ENCODE measurements around the gene CST11. TPM values are rescaled to one million over a fixed set of nuclear protein-coding genes. Genes with fewer than 3 reads are reported as not detected.

CST11 gene
- total and polyA plus RNA-seq, 4 donors = not detected

- TF ChIP-seq NR2F2 (IDR thresholded peaks at IDR 0.05) (no peak), RXRA (IDR thresholded peaks at IDR 0.05) (no peak), FOXA2 (IDR thresholded peaks at IDR 0.05) (no peak)
These were observed 4.2 kb upstream of the CST11 start (continued) for GRCh38 chr20:23456873-23457272.

- no peak overlapping the region for H3K27ac ChIP-seq (ENCODE audit: low read depth in 1 of 2, low read length in 2 of 2)
- TF ChIP-seq, protein P1, sequence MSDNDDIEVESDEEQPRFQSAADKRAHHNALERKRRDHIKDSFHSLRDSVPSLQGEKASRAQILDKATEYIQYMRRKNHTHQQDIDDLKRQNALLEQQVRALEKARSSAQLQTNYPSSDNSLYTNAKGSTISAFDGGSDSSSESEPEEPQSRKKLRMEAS (IDR thresholded peaks at IDR 0.05) = no peak
- TF ChIP-seq JUND (IDR thresholded peaks at IDR 0.05) (no peak), FOXA2 (IDR thresholded peaks at IDR 0.05) (no peak), GABPA (IDR thresholded peaks at IDR 0.05 in 1 of 2, conservative IDR thresholded peaks at IDR 0.05 in 1 of 2) (no peak), SP1 (IDR thresholded peaks at IDR 0.05) (no peak), YY1 (IDR thresholded peaks at IDR 0.05) (no peak), ZBTB33 (IDR thresholded peaks at IDR 0.05) (no peak), EGR1 (IDR thresholded peaks at IDR 0.05; ENCODE audit: low read depth in 2 of 2) (no peak), ATF3 (IDR thresholded peaks at IDR 0.05) (no peak)
These were observed 3.7 kb upstream of the CST11 start for GRCh38 chr20:23456409-23456808.

DNA sequence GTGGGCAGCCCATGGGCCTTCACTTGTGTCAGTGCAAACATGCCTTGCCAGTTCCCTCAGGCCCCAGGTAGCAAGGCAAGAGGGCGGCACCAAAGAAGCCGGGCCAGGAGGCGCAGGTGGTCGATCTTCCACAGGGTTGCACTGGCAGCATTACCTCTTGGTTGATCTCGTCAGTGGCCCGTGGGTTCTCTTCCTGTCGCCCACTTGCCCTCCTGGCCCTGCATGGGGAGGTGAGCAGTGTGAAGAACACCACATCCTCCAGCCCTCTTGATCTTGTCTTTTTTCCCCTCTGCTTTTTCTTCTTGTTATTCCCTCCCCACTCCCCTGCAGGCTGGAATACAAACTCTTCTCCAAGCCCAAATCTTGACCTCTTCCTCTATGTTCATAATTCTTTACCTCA is 3.0 kb upstream of the CST11 start:
- DNase-seq (ENCODE audit: low spot score) = no peak
- WGBS = 94% methylated on average over 7 of the region's 7 CpGs
- H3K27ac ChIP-seq (ENCODE audit: low read depth in 1 of 2, low read length in 2 of 2) = no peak overlapping the region
- H3K27me3 ChIP-seq (ENCODE audit: control insufficient read depth in 4 of 4, insufficient read depth in 4 of 4, low read length in 3 of 4) = peaks cover 0 to 3% (median 0%) of the 10 kb centered on the region in 4 donors
- no peaks in the 10 kb centered on the region for H3K9me3 ChIP-seq (ENCODE audit: control insufficient read depth in 4 of 4, low read length in 3 of 4)
- no peaks in the 10 kb centered on the region for H3K36me3 ChIP-seq (ENCODE audit: control insufficient read depth in 4 of 4, insufficient read depth in 3 of 4, low read depth in 1 of 4, low read length in 3 of 4)
- no peak overlapping the region for H3K9ac ChIP-seq (ENCODE audit: low read depth in 1 of 2, low read length in 2 of 2)
- no peak for TF ChIP-seq ATF3 (IDR thresholded peaks at IDR 0.05)
- no peak for TF ChIP-seq FOXA1 (IDR thresholded peaks at IDR 0.05)
- TF ChIP-seq TAF1 (conservative IDR thresholded peaks at IDR 0.05) = no peak
- no peak for TF ChIP-seq JUND (IDR thresholded peaks at IDR 0.05)
- TF ChIP-seq RAD21 (IDR thresholded peaks at IDR 0.05) = no peak
- TF ChIP-seq GABPA (IDR thresholded peaks at IDR 0.05 in 1 of 2, conservative IDR thresholded peaks at IDR 0.05 in 1 of 2) = no peak
- no peak for TF ChIP-seq CTCF (IDR thresholded peaks at IDR 0.05; ENCODE audit: low read depth, low read length, missing input control)
- TF ChIP-seq, protein P2, sequence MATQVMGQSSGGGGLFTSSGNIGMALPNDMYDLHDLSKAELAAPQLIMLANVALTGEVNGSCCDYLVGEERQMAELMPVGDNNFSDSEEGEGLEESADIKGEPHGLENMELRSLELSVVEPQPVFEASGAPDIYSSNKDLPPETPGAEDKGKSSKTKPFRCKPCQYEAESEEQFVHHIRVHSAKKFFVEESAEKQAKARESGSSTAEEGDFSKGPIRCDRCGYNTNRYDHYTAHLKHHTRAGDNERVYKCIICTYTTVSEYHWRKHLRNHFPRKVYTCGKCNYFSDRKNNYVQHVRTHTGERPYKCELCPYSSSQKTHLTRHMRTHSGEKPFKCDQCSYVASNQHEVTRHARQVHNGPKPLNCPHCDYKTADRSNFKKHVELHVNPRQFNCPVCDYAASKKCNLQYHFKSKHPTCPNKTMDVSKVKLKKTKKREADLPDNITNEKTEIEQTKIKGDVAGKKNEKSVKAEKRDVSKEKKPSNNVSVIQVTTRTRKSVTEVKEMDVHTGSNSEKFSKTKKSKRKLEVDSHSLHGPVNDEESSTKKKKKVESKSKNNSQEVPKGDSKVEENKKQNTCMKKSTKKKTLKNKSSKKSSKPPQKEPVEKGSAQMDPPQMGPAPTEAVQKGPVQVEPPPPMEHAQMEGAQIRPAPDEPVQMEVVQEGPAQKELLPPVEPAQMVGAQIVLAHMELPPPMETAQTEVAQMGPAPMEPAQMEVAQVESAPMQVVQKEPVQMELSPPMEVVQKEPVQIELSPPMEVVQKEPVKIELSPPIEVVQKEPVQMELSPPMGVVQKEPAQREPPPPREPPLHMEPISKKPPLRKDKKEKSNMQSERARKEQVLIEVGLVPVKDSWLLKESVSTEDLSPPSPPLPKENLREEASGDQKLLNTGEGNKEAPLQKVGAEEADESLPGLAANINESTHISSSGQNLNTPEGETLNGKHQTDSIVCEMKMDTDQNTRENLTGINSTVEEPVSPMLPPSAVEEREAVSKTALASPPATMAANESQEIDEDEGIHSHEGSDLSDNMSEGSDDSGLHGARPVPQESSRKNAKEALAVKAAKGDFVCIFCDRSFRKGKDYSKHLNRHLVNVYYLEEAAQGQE (IDR thresholded peaks at IDR 0.05) = no peak
- H3K4me3 ChIP-seq (ENCODE audit: low read depth in 1 of 3, low read length in 3 of 3) = no peak overlapping the region
- no peaks in the 10 kb centered on the region for H3K4me1 ChIP-seq (ENCODE audit: control insufficient read depth in 4 of 4, insufficient read depth in 4 of 4, low read length in 3 of 4)

More at GRCh38 chr20:23456409-23456808, 3.7 kb upstream of the CST11 start:
- Histone ChIP-seq H3K36me3 (ENCODE audit: control insufficient read depth in 4 of 4, insufficient read depth in 3 of 4, low read depth in 1 of 4, low read length in 3 of 4) (no peaks in the 10 kb centered on the region), H3K9ac (ENCODE audit: low read depth in 1 of 2, low read length in 2 of 2) (no peak overlapping the region), H3K9me3 (ENCODE audit: control insufficient read depth in 4 of 4, low read length in 3 of 4) (no peaks in the 10 kb centered on the region), H3K4me1 (ENCODE audit: control insufficient read depth in 4 of 4, insufficient read depth in 4 of 4, low read length in 3 of 4) (no peaks in the 10 kb centered on the region), H3K27me3 (ENCODE audit: control insufficient read depth in 4 of 4, insufficient read depth in 4 of 4, low read length in 3 of 4) (peaks cover 0 to 3% (median 0%) of the 10 kb centered on the region in 4 donors), H3K4me3 (ENCODE audit: low read depth in 1 of 3, low read length in 3 of 3) (no peak overlapping the region)
- DNase-seq (ENCODE audit: low spot score) = no peak
- 62% methylated on average over 3 of the region's 3 CpGs for WGBS
